ENCODE results near the gene SUPT6H.

Gene SUPT6H

DNA sequence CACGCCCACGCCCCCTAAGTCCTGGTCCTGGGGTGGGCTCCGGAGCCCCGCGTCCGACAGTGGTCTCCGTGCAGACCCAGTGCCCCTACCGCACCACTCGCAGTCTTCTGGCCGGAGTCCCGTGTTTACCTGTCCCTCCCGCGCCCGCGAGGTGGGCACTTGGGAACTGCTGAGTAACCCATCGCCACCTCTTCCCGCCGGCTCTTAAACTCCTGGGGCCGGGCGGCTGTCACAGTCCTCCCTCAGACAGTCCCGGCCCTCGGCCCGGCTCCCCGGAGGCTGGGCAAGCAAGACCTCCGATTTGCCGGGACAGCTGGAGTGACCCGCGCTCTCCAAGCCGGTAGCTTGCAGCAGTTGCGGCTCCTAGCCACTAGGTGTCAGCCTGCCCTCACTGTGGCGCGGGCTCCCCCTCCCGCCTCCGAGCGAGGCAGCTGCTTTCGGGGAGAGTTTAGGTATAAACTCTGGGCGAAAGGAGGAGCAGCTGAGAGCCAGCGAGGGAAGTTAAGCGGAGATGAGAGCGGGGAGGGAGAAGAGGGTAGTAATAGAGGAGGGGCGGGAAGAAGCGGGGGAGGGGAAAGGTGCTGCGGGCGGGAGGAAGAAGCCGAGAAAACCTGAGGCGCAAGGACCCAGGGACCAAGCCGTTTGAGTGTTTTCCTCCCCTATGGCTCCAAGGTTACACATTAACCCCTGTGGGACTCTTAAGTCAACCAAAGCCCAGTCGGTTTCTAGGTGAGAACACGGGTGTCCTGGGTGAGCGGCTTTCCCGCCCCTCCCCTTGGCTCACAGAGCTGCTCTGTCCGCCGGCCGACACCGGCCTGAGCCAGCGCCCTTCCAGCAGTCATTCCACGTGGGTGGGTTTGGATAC, 64.9 kb downstream of the SUPT6H start (continued):
- TF ChIP-seq ZNF433 (tag by site-specific recombination; IDR thresholded peaks at IDR 0.05; ENCODE audit: low read depth), result no peak
- TF ChIP-seq, protein P1, sequence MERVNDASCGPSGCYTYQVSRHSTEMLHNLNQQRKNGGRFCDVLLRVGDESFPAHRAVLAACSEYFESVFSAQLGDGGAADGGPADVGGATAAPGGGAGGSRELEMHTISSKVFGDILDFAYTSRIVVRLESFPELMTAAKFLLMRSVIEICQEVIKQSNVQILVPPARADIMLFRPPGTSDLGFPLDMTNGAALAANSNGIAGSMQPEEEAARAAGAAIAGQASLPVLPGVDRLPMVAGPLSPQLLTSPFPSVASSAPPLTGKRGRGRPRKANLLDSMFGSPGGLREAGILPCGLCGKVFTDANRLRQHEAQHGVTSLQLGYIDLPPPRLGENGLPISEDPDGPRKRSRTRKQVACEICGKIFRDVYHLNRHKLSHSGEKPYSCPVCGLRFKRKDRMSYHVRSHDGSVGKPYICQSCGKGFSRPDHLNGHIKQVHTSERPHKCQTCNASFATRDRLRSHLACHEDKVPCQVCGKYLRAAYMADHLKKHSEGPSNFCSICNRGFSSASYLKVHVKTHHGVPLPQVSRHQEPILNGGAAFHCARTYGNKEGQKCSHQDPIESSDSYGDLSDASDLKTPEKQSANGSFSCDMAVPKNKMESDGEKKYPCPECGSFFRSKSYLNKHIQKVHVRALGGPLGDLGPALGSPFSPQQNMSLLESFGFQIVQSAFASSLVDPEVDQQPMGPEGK (tag by site-specific recombination; IDR thresholded peaks at IDR 0.05), result peak; percentile 95
- TF ChIP-seq, protein P2, sequence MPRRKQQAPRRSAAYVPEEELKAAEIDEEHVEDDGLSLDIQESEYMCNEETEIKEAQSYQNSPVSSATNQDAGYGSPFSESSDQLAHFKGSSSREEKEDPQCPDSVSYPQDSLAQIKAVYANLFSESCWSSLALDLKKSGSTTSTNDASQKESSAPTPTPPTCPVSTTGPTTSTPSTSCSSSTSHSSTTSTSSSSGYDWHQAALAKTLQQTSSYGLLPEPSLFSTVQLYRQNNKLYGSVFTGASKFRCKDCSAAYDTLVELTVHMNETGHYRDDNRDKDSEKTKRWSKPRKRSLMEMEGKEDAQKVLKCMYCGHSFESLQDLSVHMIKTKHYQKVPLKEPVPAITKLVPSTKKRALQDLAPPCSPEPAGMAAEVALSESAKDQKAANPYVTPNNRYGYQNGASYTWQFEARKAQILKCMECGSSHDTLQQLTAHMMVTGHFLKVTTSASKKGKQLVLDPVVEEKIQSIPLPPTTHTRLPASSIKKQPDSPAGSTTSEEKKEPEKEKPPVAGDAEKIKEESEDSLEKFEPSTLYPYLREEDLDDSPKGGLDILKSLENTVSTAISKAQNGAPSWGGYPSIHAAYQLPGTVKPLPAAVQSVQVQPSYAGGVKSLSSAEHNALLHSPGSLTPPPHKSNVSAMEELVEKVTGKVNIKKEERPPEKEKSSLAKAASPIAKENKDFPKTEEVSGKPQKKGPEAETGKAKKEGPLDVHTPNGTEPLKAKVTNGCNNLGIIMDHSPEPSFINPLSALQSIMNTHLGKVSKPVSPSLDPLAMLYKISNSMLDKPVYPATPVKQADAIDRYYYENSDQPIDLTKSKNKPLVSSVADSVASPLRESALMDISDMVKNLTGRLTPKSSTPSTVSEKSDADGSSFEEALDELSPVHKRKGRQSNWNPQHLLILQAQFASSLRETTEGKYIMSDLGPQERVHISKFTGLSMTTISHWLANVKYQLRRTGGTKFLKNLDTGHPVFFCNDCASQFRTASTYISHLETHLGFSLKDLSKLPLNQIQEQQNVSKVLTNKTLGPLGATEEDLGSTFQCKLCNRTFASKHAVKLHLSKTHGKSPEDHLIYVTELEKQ (tag by site-specific recombination; IDR thresholded peaks at IDR 0.05; ENCODE audit: borderline replicate concordance), result no peak; the same call in 1 of the 2 replicates
- peak; percentile 32 for TF ChIP-seq ZNF324 (tag by site-specific recombination; IDR thresholded peaks at IDR 0.05)
- no peak; the same call in 1 of the 2 replicates for TF ChIP-seq ZNF768 (tag by site-specific recombination; IDR thresholded peaks at IDR 0.05)
- TF ChIP-seq ZSCAN30 (tag by site-specific recombination; IDR thresholded peaks at IDR 0.05), result peak; percentile 92
- TF ChIP-seq ZNF549 (tag by site-specific recombination; IDR thresholded peaks at IDR 0.05), result no peak
- no peak for TF ChIP-seq ZNF140 (tag by site-specific recombination; IDR thresholded peaks at IDR 0.05)
- TF ChIP-seq ZNF571 (tag by site-specific recombination; IDR thresholded peaks at IDR 0.05), result no peak
- TF ChIP-seq ZNF341 (tag by site-specific recombination; IDR thresholded peaks at IDR 0.05; ENCODE audit: low read depth), result peak; percentile 93
- TF ChIP-seq ZNF132 (tag by site-specific recombination; IDR thresholded peaks at IDR 0.05; ENCODE audit: borderline replicate concordance), result no peak
- TF ChIP-seq, protein P3, sequence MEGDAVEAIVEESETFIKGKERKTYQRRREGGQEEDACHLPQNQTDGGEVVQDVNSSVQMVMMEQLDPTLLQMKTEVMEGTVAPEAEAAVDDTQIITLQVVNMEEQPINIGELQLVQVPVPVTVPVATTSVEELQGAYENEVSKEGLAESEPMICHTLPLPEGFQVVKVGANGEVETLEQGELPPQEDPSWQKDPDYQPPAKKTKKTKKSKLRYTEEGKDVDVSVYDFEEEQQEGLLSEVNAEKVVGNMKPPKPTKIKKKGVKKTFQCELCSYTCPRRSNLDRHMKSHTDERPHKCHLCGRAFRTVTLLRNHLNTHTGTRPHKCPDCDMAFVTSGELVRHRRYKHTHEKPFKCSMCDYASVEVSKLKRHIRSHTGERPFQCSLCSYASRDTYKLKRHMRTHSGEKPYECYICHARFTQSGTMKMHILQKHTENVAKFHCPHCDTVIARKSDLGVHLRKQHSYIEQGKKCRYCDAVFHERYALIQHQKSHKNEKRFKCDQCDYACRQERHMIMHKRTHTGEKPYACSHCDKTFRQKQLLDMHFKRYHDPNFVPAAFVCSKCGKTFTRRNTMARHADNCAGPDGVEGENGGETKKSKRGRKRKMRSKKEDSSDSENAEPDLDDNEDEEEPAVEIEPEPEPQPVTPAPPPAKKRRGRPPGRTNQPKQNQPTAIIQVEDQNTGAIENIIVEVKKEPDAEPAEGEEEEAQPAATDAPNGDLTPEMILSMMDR (tag by site-specific recombination; IDR thresholded peaks at IDR 0.05), result peak; percentile 100
- TF ChIP-seq ZNF335 (tag by site-specific recombination; conservative IDR thresholded peaks at IDR 0.05), result peak; percentile 80
- TF ChIP-seq, protein P4, sequence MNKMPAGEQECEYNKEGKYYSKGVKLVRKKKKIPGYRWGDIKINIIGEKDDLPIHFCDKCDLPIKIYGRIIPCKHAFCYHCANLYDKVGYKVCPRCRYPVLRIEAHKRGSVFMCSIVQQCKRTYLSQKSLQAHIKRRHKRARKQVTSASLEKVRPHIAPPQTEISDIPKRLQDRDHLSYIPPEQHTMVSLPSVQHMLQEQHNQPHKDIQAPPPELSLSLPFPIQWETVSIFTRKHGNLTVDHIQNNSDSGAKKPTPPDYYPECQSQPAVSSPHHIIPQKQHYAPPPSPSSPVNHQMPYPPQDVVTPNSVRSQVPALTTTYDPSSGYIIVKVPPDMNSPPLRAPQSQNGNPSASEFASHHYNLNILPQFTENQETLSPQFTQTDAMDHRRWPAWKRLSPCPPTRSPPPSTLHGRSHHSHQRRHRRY (tag by site-specific recombination; IDR thresholded peaks at IDR 0.05), result no peak
- no peak for TF ChIP-seq ZNF155 (tag by site-specific recombination; IDR thresholded peaks at IDR 0.05)
- peak; percentile 84 for TF ChIP-seq MZF1 (tag by site-specific recombination; IDR thresholded peaks at IDR 0.05; ENCODE audit: borderline replicate concordance)
- TF ChIP-seq, protein P5, sequence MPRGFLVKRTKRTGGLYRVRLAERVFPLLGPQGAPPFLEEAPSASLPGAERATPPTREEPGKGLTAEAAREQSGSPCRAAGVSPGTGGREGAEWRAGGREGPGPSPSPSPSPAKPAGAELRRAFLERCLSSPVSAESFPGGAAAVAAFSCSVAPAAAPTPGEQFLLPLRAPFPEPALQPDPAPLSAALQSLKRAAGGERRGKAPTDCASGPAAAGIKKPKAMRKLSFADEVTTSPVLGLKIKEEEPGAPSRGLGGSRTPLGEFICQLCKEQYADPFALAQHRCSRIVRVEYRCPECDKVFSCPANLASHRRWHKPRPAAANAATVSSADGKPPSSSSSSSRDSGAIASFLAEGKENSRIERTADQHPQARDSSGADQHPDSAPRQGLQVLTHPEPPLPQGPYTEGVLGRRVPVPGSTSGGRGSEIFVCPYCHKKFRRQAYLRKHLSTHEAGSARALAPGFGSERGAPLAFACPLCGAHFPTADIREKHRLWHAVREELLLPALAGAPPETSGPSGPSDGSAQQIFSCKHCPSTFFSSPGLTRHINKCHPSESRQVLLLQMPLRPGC (tag by site-specific recombination; IDR thresholded peaks at IDR 0.05), result peak; percentile 11; the same call in 1 of the 2 replicates
- TF ChIP-seq ZFP69B (tag by site-specific recombination; IDR thresholded peaks at IDR 0.05), result no peak
- TF ChIP-seq ZNF138 (tag by site-specific recombination; IDR thresholded peaks at IDR 0.05; ENCODE audit: borderline replicate concordance), result no peak
- TF ChIP-seq ZNF2 (tag by site-specific recombination; IDR thresholded peaks at IDR 0.05), result 0 out of 2 replicates have a peak, but pooled peaks have one; percentile 31
- no peak for TF ChIP-seq ZNF626 (tag by site-specific recombination; IDR thresholded peaks at IDR 0.05)
- TF ChIP-seq PRDM1 (tag by site-specific recombination; IDR thresholded peaks at IDR 0.05), result peak; percentile 98
- no peak for TF ChIP-seq ZNF747 (tag by site-specific recombination; IDR thresholded peaks at IDR 0.05)
- TF ChIP-seq KLF10 (tag by site-specific recombination; IDR thresholded peaks at IDR 0.05), result peak; percentile 88
- TF ChIP-seq ZNF121 (tag by site-specific recombination; IDR thresholded peaks at IDR 0.05), result 0 out of 2 replicates have a peak, but pooled peaks have one; percentile 31
- TF ChIP-seq ZBTB48 (tag by site-specific recombination; IDR thresholded peaks at IDR 0.05), result peak; percentile 37
- no peak for TF ChIP-seq ZNF266 (tag by site-specific recombination; IDR thresholded peaks at IDR 0.05; ENCODE audit: low read depth)
- TF ChIP-seq ZNF560 (tag by site-specific recombination; IDR thresholded peaks at IDR 0.05; ENCODE audit: borderline replicate concordance), result no peak
- no peak for TF ChIP-seq ZNF404 (tag by site-specific recombination; IDR thresholded peaks at IDR 0.05)
- peak; percentile 87 for TF ChIP-seq ZNF423 (tag by site-specific recombination; IDR thresholded peaks at IDR 0.05)
